Prostate gland (tissue), 2 donors: ENCODE measurements around the gene FANK1. TPM values are rescaled to one million over a fixed set of nuclear protein-coding genes. Genes with fewer than 3 reads are reported as not detected.
A peak's percentile ranks its signal among the peaks of the same experiment; 100 is the strongest.

Experiments
- DNase-seq: peaks from one replicate; pipeline ENCODE4 v3.0.0-alpha.2; 2019; ENCODE audit warnings: low spot score
- H3K27ac ChIP-seq, 2 donors: fragments of 200-600 bp; sonication (generic); 2 replicates each; pipeline ENCODE4 v1.5.1; 2017 to 2019
- H3K27me3 ChIP-seq: fragments of 200-600 bp; sonication (generic); replicated peaks from 2 replicates; pipeline ENCODE4 v1.5.1; 2019; ENCODE audit not compliant: insufficient read depth
- H3K36me3 ChIP-seq, 2 donors: fragments of 200-600 bp; sonication (generic); 1 replicate in 1 of 2; 2 replicates in 1 of 2; pipeline versions ENCODE4 v1.5.1 to v1.8.1; 2017 to 2019
- H3K4me1 ChIP-seq: fragments of 200-600 bp; sonication (generic); replicated peaks from 2 replicates; pipeline ENCODE4 v1.5.1; 2019
- H3K4me3 ChIP-seq, 2 donors: fragments of 200-600 bp; sonication (generic); 2 replicates each; pipeline ENCODE4 v1.5.1; 2017 to 2019
- H3K9me3 ChIP-seq: fragments of 200-600 bp; sonication (generic); 2 replicates; pipeline ENCODE4 v1.5.1; 2017
- POLR2A ChIP-seq: fragments of 450-650 bp; IDR thresholded peaks from one replicate; pipeline ENCODE4 v1.6.1; 2016; ENCODE audit warnings: antibody characterized with exemption, mild to moderate bottlenecking
- POLR2AphosphoS5 ChIP-seq: sonication (generic); formaldehyde crosslinking; IDR thresholded peaks from one replicate; pipeline ENCODE4 v1.6.1; 2017; ENCODE audit warnings: antibody characterized with exemption
- WGBS: methylation state at CpG from one replicate; pipeline ENCODE4 v1.1.5; 2018; 5-methylcytosine and 5-hydroxymethylcytosine counted together
- intact Hi-C: fragments of 100-400 bp; cut with DNase I; formaldehyde crosslinking; loops from one replicate; pipeline ENCODE4 v1.14.2; 2022
- total RNA-seq, 2 donors: library from RNA; depleted of rRNA; stranded (reverse); fragments of >200 nt; gene quantifications; one replicate each; pipeline ENCODE4 v1.1.0, GENCODE V29; 2016
- TF ChIP-seq, protein P1 (sequence below), 4 experiments: fragments of 200-600 bp in 2 of 4; fragments of 450-650 bp in 2 of 4; sonication (generic) in 2 of 4; IDR thresholded peaks; 1 replicate in 3 of 4; 2 replicates in 1 of 4; pipeline ENCODE4 v1.5.1; 2016 to 2019; ENCODE audit warnings: antibody characterized with exemption in 4 of 4, mild to moderate bottlenecking in 2 of 4, moderate library complexity in 2 of 4

FANK1 gene
- total RNA-seq, 2 donors from 2014 or later = 2.6 to 7.9 TPM

DNA sequence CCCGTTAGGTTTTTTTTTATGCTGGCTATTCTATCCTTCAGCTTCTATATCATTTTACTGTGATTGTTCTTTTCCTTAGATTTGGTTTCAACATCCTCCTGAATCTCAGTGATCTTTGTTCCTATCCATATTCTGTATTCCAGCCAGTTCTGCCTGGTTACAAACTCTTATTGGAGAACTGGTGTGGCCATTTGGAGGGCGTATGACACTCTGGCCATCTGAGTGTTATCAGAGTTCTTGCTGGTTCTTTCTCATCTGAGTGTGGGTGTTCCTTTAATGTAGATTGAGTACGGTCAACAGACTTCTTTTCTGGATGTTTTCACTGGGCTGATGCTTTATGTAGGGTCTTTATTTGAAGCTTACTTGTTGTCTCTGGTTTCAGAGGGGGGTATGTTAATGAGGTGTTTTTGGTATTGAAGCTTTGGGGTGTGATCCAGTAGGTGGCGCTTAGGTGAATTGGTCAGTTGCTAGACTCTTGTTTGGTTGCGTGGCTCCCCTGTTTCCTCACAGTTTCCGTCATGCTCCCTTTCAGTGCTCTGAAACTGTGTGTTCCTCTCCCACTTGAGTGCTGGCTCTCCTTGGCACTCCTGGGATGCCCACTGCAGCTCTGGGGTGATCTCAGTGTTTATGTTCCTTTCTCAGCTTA lies 80.7 kb downstream of the FANK1 start:
- Histone ChIP-seq H3K27ac (no peak overlapping the region), H3K4me3 (no peak overlapping the region), H3K9me3 (no peaks in the 10 kb centered on the region), H3K27me3 (no peaks in the 10 kb centered on the region), H3K36me3 (no peaks in the 10 kb centered on the region), H3K4me1 (no peaks in the 10 kb centered on the region)
- TF ChIP-seq POLR2A (no peak), POLR2AphosphoS5 (no peak)
- TF ChIP-seq, protein P1, sequence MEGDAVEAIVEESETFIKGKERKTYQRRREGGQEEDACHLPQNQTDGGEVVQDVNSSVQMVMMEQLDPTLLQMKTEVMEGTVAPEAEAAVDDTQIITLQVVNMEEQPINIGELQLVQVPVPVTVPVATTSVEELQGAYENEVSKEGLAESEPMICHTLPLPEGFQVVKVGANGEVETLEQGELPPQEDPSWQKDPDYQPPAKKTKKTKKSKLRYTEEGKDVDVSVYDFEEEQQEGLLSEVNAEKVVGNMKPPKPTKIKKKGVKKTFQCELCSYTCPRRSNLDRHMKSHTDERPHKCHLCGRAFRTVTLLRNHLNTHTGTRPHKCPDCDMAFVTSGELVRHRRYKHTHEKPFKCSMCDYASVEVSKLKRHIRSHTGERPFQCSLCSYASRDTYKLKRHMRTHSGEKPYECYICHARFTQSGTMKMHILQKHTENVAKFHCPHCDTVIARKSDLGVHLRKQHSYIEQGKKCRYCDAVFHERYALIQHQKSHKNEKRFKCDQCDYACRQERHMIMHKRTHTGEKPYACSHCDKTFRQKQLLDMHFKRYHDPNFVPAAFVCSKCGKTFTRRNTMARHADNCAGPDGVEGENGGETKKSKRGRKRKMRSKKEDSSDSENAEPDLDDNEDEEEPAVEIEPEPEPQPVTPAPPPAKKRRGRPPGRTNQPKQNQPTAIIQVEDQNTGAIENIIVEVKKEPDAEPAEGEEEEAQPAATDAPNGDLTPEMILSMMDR (IDR thresholded peaks at IDR 0.05) = no peak
- DNase-seq = no peak
- WGBS = 90% methylated on average over 6 of the region's 6 CpGs
- intact Hi-C loops = no loop called here

GRCh38 chr10:125979976-125980375 lies 83.6 kb downstream of the FANK1 start:
- 83% methylated on average over 7 of the region's 7 CpGs for WGBS
- no peaks in the 10 kb centered on the region for H3K27me3 ChIP-seq
- intact Hi-C loops = loop anchor here (5.0 kb wide), 3 partner anchors 407 to 1872 kb away; partner anchors contain the start of gene ADAM12

GRCh38 chr10:125980521-125981035 lies 84.2 kb downstream of the FANK1 start:
- WGBS = 76% methylated on average over 6 of the region's 6 CpGs
- no peak overlapping the region for H3K4me3 ChIP-seq
- no peak for DNase-seq
- intact Hi-C loops = loop anchor here (5.0 kb wide), 3 partner anchors 407 to 1872 kb away; partner anchors contain the start of gene ADAM12
- no peaks in the 10 kb centered on the region for H3K4me1 ChIP-seq
- no peaks in the 10 kb centered on the region for H3K9me3 ChIP-seq
- H3K27me3 ChIP-seq = no peaks in the 10 kb centered on the region
- H3K27ac ChIP-seq = no peak overlapping the region
- H3K36me3 ChIP-seq = no peaks in the 10 kb centered on the region
- TF ChIP-seq POLR2A (no peak), POLR2AphosphoS5 (no peak)
- TF ChIP-seq, protein P1 (IDR thresholded peaks at IDR 0.05) = no peak

More at GRCh38 chr10:125979976-125980375, 83.6 kb downstream of the FANK1 start:
- Histone ChIP-seq H3K27ac (no peak overlapping the region), H3K4me3 (no peak overlapping the region), H3K9me3 (no peaks in the 10 kb centered on the region), H3K36me3 (no peaks in the 10 kb centered on the region), H3K4me1 (no peaks in the 10 kb centered on the region)
- no peak for DNase-seq
- TF ChIP-seq POLR2A (no peak), POLR2AphosphoS5 (no peak)
- TF ChIP-seq, protein P1 (IDR thresholded peaks at IDR 0.05) = no peak

GRCh38 chr10:125982260-125982948 lies 86.0 kb downstream of the FANK1 start:
- intact Hi-C loops = loop anchor here (5.0 kb wide), 3 partner anchors 405 to 1870 kb away; partner anchors contain the start of gene ADAM12
- TF ChIP-seq POLR2AphosphoS5 = no peak
- no peak for TF ChIP-seq POLR2A
- TF ChIP-seq, protein P1 (IDR thresholded peaks at IDR 0.05) = peak; percentile 27 to 82 (median 65)
- Histone ChIP-seq H3K27ac (no peak overlapping the region), H3K4me3 (no peak overlapping the region), H3K9me3 (no peaks in the 10 kb centered on the region), H3K36me3 (no peaks in the 10 kb centered on the region), H3K27me3 (no peaks in the 10 kb centered on the region), H3K4me1 (no peaks in the 10 kb centered on the region)
- peak; percentile 43 for DNase-seq
- 17% methylated on average over 6 of the region's 6 CpGs for WGBS
